Stimulated activated CD8-positive, alpha-beta memory T cell treated with anti-CD3 and anti-CD28 coated beads, Interleukin-15, amount 100 ng/mL, for 48 hours (primary cell): Measurements from ENCODE around the gene BIRC7.

Experiments
- DNase-seq, 2 donors: peaks; one replicate each; pipeline ENCODE4 v3.0.0-alpha.2; 2020; ENCODE audit warnings: low read depth in 2 of 2

The BIRC7 gene

GRCh38 chr20:63265891-63266515, 30.3 kb downstream of the BIRC7 start:
- no peak for DNase-seq

GRCh38 chr20:63267691-63268090, 32.0 kb downstream of the BIRC7 start:
- DNase-seq, result no peak

GRCh38 chr20:63268256-63268655, 32.6 kb downstream of the BIRC7 start:
- no peak for DNase-seq

GRCh38 chr20:63268671-63269439, 33.1 kb downstream of the BIRC7 start:
- no peak for DNase-seq

- DNase-seq, result no peak
Measured at GRCh38 chr20:63269724-63270123, 34.0 kb downstream of the BIRC7 start.

GRCh38 chr20:63270606-63271325, 35.1 kb downstream of the BIRC7 start:
- no peak for DNase-seq

- DNase-seq, result peak; percentile 86 to 88
Measured at GRCh38 chr20:63272105-63273058, 36.7 kb downstream of the BIRC7 start, which contains the start of gene ARFGAP1. TSS of gene ARFGAP1 (plus strand) at chr20:63272813. CDS start at chr20:63275581, 2,768 bp downstream.

- DNase-seq, result no peak
Measured at GRCh38 chr20:63273059-63273579, 37.4 kb downstream of the BIRC7 start.

GRCh38 chr20:63273635-63274380, 38.1 kb downstream of the BIRC7 start:
- no peak for DNase-seq

- DNase-seq, result no peak
Measured at GRCh38 chr20:63274381-63275228, 38.9 kb downstream of the BIRC7 start.

GRCh38 chr20:63275825-63276224, 40.1 kb downstream of the BIRC7 start:
- DNase-seq, result no peak

GRCh38 chr20:63276956-63277355, 41.3 kb downstream of the BIRC7 start:
- no peak for DNase-seq

GRCh38 chr20:63277466-63278272, 42.0 kb downstream of the BIRC7 start:
- DNase-seq, result no peak

GRCh38 chr20:63278661-63279060, 43.0 kb downstream of the BIRC7 start:
- no peak for DNase-seq

- DNase-seq, result no peak
Measured at GRCh38 chr20:63279931-63280330, 44.2 kb downstream of the BIRC7 start.

- no peak for DNase-seq
Measured at GRCh38 chr20:63280371-63280770, 44.7 kb downstream of the BIRC7 start.

GRCh38 chr20:63280929-63281545, 45.3 kb downstream of the BIRC7 start:
- no peak for DNase-seq
